LNCaP clone FGC (cell line): Measurements from ENCODE around the gene CSPG4.
"Not testable (repeated sequence)": the region's sequence is repeated elsewhere in the genome, so short reads cannot be mapped to it uniquely, and the experiment has no call there.

Experiments used
- DNase-seq: peaks from one replicate; pipeline ENCODE4 v3.0.0-alpha.2; 2011; ENCODE audit warnings: low read depth
- H3K4me3 ChIP-seq: 2 replicates; pipeline ENCODE4 v1.5.1; 2011; ENCODE audit warnings: mild to moderate bottlenecking, low read depth, low read length, control low read depth
- TF ChIP-seq, protein P1 (sequence below): IDR thresholded peaks from 2 replicates; pipeline ENCODE4 v1.5.1; 2012; ENCODE audit warnings: mild to moderate bottlenecking; ENCODE audit not compliant: control insufficient read depth, insufficient read depth; ENCODE audit errors: extremely low read depth

Gene CSPG4

DNA sequence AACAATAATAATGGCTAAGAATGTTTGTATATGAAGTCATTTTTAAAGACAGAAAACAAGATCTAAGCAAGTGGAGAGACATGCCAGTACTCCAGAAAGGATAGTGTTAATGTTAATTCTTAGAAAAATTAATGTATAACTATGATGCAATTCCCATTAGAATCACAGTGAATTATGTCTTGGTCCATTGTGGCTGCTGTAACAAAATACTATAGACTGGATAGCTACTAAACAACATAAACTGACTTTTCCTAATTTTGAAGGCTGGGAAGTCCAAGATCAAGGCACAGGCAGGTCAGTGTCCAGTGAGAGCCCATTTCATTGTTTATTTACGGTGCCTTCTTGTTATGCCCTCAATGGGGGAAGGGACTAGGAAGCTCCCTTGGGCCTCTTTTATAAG, 32.7 kb upstream of the CSPG4 start:
- no peak for DNase-seq
- TF ChIP-seq, protein P1, sequence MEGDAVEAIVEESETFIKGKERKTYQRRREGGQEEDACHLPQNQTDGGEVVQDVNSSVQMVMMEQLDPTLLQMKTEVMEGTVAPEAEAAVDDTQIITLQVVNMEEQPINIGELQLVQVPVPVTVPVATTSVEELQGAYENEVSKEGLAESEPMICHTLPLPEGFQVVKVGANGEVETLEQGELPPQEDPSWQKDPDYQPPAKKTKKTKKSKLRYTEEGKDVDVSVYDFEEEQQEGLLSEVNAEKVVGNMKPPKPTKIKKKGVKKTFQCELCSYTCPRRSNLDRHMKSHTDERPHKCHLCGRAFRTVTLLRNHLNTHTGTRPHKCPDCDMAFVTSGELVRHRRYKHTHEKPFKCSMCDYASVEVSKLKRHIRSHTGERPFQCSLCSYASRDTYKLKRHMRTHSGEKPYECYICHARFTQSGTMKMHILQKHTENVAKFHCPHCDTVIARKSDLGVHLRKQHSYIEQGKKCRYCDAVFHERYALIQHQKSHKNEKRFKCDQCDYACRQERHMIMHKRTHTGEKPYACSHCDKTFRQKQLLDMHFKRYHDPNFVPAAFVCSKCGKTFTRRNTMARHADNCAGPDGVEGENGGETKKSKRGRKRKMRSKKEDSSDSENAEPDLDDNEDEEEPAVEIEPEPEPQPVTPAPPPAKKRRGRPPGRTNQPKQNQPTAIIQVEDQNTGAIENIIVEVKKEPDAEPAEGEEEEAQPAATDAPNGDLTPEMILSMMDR: no peak

DNA sequence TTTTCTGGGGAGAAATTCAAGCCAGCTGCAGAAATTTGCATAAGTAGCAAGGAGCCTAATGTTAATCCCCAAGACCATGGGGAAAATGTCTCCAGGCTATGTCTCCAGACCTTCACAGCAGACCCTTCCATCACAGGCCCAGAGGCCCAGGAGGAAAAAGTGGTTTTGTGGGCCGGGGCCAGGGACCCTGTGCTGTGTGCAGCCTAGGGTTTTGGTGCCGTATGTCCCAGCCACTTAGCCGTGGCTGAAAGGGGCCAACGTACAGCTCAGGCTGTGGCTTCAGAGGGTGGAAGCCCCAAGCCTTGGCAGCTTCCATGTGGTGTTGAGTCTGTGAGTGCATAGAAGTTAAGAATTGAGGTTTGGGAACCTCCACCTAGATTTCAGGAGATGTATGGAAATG, 29.7 kb upstream of the CSPG4 start:
- not testable (repeated sequence) for DNase-seq, H3K4me3 ChIP-seq

More for the DNA sequence above, 32.7 kb upstream of the CSPG4 start:
- no peak overlapping the region for H3K4me3 ChIP-seq

DNA sequence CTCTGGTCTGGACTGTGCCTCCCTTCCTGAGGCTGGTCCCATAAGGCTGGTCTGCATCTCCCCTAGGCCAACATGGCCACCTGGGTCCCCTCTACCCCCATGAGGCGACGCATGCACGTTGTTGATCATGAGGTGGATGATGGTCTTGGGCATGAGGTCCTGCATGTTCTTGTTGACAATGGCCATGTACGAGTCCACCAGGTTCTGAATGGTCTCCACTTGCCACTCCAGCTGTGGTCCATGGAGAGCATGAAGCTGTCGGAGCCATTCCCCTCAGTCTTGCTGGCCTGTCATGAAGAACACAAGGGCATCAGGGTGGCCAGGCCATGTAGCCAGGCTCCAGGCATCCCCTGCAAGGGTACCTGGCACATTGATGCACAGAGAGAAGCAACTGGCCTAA, 27.1 kb upstream of the CSPG4 start:
- no peak for DNase-seq
- no peak overlapping the region for H3K4me3 ChIP-seq

DNA sequence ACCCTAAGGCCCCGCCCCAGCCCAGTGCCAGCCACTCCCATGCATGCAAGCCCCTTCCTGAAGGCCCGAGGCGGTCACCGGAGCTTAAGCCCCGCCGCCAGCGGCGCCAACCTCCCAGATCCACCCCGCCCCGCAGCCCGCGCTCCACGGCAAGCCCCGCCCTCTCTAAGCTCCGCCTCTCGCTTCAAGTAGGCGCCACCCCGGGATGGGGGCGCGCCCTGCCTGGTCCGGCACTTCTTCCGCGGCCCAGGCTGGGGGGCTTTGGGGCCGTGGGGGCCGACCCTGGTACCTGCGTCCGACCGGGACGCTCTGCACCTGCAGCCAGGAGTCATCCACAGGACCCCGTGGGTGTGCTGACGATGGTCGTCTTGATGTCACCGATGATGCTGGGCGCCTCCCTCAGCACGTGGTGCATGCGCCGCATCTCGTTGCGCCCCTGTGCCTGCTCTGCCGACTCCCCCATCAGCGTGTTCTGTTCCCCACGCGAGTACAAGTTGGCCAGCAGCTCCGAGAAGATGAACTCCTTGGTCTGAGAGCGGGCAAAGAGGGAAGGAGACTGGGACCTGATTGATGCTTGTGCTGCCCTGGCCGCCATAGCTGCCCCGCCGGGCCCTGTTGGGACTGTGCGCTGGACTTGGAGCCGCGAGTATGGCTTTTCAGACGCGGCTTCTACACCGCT, 26.1 kb upstream of the CSPG4 start:
- TF ChIP-seq, protein P1: no peak
- peak overlapping the region; percentile 65 for H3K4me3 ChIP-seq
- peak; percentile 79 for DNase-seq

More for the DNA sequence above, 27.1 kb upstream of the CSPG4 start:
- TF ChIP-seq, protein P1: no peak

DNA sequence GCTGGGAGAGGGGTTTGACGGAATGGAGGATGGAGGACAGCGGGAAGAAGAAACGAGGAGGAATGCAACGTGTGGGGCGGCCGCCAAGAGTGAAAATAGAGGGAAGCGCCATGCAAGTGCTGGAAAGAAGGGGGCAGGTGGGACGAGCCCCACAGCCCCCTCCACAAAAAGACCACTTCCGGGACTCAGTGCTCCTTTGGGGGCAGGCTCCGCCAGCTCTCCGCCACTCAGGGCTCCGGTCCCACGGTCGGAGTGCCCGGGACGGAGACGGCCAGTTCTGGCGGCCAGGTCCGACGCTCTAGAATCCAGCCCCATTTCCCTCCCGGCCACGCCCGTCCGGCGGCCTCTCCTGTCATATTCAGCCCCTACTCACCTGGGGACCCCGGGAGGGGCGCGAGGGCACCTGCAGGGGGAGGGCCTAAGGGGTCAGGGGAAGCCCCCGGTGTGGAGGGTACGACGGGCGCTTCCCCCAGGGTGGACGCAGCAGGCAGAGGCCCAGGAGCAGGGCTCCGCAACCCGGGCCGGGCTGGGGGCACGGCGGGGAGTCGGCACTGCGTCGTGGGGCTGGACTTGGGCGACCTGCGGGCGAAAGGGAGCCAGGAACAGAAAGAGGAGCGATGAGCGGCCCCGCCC, 25.5 kb upstream of the CSPG4 start:
- TF ChIP-seq, protein P1: no peak
- no peak for DNase-seq
- H3K4me3 ChIP-seq: peak overlapping the region; percentile 65

DNA sequence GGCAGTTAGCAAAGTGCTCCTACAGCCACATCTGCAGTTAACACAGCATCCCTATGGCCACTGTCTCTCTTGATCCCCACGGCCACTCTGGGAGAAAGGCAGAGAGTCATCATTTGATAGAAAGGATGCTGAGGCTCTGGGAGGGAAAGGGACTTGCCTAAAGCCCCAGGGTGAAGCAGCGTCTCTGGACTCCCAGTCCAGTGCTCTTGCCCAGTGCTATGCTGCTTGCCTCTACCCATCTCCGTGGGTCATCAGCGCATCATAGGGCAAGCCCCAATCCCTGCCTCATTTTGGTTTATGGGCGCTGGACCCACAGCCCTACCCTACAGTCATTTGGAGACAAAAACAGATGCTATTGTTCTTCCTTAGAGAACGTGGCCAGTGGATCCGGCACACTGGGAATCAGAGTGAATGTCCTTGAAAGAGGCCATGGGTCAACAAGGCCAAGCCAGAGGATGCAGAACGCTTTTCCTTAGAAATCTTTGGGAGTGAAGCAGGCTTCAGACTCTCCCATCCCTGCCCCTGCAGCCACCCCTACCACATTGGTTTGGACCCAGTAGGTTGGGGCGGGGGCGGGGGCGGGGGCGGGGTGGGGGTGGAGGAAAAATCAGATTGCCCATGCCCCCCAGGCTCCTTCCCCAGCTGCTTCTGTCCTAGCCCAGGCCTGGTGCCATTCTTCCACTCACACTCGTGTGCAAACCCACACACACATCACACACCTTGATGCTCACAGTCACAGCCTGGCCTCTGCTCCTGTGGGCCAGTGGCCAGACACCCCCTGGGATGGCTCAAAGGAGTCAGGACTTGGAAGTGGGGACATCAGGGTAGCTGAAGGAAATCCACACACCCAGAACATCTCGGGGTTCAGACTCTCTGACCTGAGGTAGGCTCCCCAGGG, 24.7 kb upstream of the CSPG4 start:
- not testable (repeated sequence) for DNase-seq
- H3K4me3 ChIP-seq: peak overlapping the region; percentile 65

DNA sequence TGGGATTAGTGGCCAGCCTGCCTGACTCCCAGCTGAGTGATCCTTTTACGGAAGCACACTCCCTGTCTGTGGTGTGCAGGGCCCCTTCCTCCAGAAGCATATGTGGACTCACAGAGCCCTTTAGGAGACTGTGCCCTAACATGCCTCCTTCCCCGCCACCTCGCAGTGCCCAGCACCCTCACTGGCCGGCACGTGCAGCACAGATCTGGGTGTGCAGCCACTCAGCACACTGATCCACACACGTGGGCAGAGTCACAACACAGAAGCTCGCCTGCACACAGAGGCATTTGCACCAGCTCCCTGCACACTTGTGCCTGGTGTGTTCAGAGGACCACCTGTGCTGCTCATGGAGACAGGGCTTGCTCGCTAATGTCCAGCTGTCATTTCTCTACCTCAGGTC, 23.6 kb upstream of the CSPG4 start:
- TF ChIP-seq, protein P1: no peak
- no peak for DNase-seq
- H3K4me3 ChIP-seq: no peak overlapping the region

DNA sequence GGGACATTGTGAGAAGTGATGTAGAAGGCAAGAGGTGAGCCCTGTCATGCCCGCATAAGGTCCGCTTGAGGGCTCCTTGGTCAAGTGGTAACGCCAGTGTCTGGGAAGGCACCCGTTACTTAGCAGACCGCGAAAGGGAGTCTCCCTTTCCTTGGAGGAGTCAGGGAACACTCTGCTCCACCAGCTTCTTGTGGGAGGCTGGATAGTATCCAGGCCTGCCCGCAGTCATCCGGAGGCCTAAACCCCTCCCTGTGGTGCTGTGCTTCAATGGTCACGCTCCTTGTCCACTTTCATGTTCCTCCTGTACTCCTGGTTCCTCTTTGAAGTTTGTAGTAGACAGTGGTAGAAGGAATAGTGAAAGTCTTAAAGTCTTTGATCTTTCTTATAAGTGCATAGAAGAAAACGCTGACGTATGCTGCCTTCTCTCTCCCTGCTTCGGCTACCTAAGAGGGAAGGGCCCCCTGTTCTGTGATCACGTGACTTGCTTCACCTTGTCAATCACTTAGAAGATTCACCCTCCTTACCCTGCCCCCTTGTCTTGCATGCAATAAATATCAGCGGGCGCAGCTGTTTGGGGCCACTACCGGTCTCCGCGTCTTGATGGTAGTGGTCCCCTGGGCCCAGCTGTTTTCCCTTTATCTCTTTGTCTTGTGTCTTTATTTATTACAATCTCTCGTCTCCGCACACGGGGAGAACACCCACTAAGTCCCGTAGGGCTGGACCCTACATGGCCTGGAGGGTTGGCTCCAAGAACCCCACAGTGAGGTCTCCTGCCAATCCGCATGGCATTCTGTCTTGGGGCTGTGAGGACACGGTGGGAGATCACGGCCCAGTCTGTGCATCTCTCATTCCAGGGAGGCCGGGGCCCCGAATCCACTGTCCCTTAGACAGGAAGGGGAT, 22.5 kb upstream of the CSPG4 start:
- DNase-seq, H3K4me3 ChIP-seq: not testable (repeated sequence)
